Stimulated activated CD8-positive, alpha-beta memory T cell treated with anti-CD3 and anti-CD28 coated beads, Interleukin-4, amount 100 ng/mL, for 1 hour (primary cell): ENCODE data around the gene TMEM267.
"Not testable (repeated sequence)": the region's sequence is repeated elsewhere in the genome, so short reads cannot be mapped to it uniquely, and the experiment has no call there.

ENCODE experiments used
- DNase-seq, 2 donors: peaks; one replicate each; pipeline ENCODE4 v3.0.0-alpha.2; 2020; ENCODE audit warnings: low read depth in 2 of 2, low spot score in 1 of 2

TMEM267 gene

GRCh38 chr5:43461066-43461465 is 22.6 kb downstream of the TMEM267 start:
- no peak for DNase-seq

- no peak for DNase-seq
Observed at GRCh38 chr5:43456556-43456955, 27.1 kb downstream of the TMEM267 start.

GRCh38 chr5:43441575-43441974 is 42.1 kb downstream of the TMEM267 start:
- not testable (repeated sequence) for DNase-seq

GRCh38 chr5:43437062-43437660 is 46.5 kb downstream of the TMEM267 start:
- DNase-seq: no peak

- DNase-seq: no peak
Observed at GRCh38 chr5:43433382-43433781, 50.3 kb downstream of the TMEM267 start.

GRCh38 chr5:43432486-43433375 is 50.9 kb downstream of the TMEM267 start:
- DNase-seq: no peak

GRCh38 chr5:43429706-43430105 is 54.0 kb downstream of the TMEM267 start:
- no peak for DNase-seq

GRCh38 chr5:43429016-43429415 is 54.6 kb downstream of the TMEM267 start:
- no peak for DNase-seq

- DNase-seq: no peak
Observed at GRCh38 chr5:43427306-43427705, 56.4 kb downstream of the TMEM267 start.

- DNase-seq: no peak
Observed at GRCh38 chr5:43425983-43426382, 57.7 kb downstream of the TMEM267 start.

- DNase-seq: not testable (repeated sequence)
Observed at GRCh38 chr5:43423086-43423485, 60.6 kb downstream of the TMEM267 start.

GRCh38 chr5:43422143-43422542 is 61.5 kb downstream of the TMEM267 start:
- DNase-seq: no peak

- no peak for DNase-seq
Observed at GRCh38 chr5:43421450-43422133, 62.1 kb downstream of the TMEM267 start.

GRCh38 chr5:43420241-43420640 is 63.4 kb downstream of the TMEM267 start:
- DNase-seq: no peak

- no peak for DNase-seq
Observed at GRCh38 chr5:43418561-43418960, 65.1 kb downstream of the TMEM267 start.

- no peak for DNase-seq
Observed at GRCh38 chr5:43416803-43417394, 66.8 kb downstream of the TMEM267 start.

GRCh38 chr5:43415935-43416802 is 67.5 kb downstream of the TMEM267 start:
- no peak for DNase-seq

- DNase-seq: no peak
Observed at GRCh38 chr5:43413966-43414365, 69.7 kb downstream of the TMEM267 start.

GRCh38 chr5:43412644-43413043 is 71.0 kb downstream of the TMEM267 start:
- DNase-seq: no peak

GRCh38 chr5:43412156-43412555 is 71.5 kb downstream of the TMEM267 start, which contains the start of gene CCL28:
Gene CCL28, minus strand, starts transcription at chr5:43412391. Its CDS starts 75 bp downstream, at chr5:43412316.
- DNase-seq: no peak
